ENCODE results near the gene DUSP9.
A peak's percentile ranks its signal among the peaks of the same experiment; 100 is the strongest.

Gene DUSP9

DNA sequence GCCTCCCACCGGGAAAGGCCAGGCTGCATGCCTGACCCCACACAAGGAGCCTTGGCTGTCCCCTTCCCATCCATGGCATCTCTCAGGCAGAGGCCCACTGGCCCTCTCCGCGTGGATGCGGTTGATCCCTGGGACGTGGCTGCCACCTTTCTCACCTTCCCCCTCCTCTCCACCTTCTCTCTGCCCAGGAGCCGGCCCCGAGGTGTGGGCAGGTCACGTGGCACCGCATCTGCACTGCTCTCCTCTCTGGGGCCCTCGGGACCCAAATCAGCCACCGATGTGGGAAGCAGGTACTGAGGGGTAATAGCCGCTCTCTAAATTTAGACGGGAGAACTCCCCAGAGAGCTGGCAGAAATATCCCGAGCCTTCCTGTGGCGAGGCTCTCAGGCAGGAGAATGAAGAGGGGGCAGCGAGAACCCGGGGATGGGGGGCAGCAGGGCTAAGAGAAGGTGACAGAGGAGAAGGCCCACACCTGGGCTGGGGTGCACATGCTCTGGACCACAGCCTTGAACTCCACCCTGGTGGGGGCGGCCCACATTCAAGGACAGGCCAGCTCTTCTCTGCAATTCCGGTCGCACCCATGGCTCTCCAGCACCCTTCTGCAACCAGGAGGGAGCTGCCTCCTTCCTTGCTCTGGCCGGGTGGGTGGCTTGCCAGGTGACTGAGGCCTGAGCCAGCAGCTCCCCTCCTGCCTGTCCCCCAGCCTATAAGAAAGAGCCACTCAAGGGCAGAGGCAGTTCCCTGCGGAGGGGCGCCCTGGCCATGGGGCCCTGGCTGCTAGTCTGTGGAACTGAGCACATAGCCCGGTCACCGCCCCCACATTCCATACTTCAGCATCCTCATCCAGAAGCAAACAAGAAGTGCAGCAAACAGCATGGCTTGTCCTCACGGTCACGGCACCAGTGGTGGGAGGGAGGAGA lies 9.6 kb upstream of the DUSP9 start:
- DNase-seq, result no peak

DNA sequence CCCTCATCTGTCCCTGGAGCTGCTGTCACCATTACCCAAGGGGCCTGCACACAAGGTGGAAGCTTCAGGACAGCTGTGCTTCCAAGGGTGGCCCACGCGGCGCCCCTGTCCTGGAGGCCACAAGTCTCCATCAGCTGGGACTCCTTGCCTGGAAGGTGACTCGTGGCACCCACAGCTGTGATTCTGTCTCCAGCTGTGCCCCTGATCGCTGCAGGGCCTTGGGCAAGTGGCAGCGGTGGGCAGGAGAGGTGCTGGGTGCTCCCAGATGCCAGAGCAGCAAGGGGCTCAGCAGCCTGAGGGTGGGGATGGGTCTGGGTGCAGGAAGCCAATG lies 9.0 kb upstream of the DUSP9 start:
- no peak for DNase-seq

DNA sequence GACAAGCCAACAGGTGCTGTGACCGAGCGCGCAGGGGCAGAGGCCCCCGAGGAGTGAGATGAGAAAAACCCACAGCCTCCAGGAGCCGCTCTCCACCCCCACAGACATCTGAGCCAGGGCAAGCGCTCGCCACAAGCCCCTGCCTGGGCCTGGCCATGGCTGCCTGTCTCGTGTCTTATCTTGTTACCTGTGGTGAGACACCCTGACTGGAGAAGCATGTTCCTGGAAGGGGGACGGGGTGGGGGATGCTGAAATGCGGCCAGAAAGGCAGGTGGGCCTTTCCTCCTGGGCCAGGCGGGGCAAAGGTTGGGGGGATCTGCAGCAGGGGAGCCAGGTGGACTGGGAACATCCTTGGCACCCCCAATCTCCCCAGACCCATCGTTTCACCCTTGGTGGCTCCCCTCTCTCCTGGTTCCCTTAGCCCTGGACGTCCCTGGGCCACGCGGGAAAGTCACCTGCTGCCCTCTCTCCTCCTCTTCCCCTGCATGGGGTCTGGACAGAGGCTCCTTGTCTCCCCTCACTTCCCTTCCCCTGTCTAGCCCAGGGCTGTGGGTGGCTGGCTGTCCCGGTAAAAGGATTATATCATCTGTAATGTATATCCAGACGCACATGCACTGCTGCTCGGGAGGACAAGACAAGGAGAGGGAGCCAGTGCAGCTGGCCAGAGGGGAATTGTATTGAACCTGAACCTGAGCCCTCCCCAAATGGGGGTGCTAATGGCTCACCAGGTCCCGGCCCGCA lies 8.4 kb upstream of the DUSP9 start:
- DNase-seq, result no peak

DNA sequence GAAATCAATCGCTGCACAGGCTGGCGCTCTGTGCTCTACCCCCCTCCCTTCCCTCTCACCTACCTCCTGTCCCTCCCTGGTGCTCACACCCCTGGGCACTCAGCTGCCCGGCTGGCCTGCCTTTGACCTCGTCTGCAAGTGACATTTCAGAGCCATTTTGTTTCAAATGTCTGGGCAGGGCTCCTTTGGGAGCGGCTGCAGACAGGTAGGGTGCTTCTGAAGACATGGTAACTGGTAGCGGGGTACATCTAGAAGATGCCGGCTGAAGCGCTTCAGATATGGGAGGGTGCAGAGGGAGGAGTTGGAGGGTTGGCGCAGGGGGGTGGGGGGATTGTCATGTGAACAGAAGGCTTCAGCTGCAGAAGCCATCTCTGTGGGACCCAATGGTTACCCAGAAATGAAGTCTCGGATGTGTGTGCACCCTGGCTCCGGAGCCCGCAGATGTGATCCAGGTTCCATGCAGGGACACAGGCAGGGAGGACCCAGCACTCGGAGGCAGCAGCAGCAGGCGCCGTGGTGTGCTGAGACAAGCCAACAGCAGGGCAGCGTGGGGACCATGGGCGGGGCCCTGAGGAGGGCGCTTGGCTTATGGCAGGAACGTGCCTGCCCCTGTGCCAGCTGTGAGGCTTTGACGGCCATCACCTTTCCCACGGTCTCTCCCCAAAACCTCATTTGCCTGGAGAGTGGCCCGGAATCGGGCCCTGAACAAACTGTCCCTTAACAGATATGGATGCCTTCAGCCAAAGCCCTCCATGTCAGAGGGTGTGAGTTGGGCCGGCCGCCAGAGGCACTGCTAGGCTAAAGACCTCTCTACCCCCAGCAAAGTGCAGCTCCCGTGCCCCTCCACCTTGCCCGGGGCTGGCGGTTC lies 7.6 kb upstream of the DUSP9 start:
- DNase-seq, result no peak

DNA sequence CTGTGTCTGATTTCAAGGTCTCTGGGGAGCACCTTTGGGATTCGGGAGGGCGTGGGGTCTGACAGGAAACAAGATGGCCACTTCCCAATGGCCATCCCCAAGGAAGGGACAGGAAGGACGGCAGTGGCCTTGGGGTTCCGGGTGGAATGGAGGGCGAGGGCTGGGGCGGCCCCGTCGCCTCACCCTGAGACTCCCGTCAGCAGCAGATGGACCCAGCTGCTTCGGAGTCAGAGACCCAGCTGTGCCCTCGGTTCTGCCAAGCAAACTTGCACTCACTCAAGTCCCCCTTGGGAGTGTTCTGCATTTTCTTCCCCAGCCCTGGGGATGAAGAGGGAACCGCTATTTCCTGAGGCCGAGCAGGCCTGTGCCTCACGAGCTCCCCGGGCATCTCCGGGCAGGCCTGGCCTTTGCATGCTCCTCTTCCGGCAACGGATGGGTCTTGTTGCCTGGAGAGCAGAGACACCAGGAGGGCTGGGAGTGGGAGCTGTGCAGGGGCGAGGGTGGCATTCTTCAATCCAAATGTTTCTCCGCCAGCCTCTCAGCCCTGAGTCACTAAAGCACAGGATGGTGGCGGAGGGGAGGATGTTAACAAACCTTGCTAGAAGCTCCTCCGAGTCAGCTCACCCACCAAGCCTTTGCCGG lies 6.8 kb upstream of the DUSP9 start:
- no peak for DNase-seq

DNA sequence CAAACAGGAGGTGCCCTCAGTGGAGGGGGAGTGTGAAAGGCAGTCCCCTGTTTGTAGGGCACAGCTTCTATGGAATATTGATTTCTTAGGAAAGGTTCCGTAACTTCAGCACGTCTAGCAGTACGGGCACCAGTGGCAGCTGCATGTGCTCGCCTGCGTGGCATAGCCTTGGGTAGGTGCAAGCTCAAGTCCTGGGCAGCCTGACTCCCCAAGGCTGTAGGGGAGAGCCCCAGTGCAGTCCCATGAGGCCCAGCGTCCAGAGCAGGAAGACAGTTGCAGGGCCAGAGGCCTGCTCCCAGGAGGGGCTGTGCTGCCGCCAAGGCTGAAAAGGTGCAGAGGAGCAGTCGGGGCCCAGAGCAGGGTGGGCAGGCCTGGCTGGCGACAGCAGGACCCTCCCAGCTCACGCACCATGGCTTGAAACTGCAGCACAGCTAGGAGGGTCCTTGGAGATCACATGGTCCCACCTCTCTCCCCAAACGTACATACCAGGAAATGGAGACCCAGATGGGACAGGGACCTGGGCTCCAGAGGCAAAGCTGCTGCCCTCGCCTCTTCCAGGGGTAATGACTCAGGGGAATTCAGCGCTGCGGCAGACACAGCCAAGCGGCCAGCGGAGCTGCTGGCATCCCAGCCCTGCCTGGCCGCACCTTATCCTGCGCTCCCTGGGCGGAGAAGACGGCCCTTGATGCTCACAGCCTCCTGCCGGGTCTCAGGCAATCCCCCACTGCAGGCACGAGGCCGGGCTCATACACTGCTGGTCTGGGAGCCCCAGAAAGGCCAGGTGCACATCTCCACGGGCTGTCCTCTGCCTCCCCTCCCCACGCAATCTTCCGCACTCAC lies 6.0 kb upstream of the DUSP9 start:
- DNase-seq, result no peak

DNA sequence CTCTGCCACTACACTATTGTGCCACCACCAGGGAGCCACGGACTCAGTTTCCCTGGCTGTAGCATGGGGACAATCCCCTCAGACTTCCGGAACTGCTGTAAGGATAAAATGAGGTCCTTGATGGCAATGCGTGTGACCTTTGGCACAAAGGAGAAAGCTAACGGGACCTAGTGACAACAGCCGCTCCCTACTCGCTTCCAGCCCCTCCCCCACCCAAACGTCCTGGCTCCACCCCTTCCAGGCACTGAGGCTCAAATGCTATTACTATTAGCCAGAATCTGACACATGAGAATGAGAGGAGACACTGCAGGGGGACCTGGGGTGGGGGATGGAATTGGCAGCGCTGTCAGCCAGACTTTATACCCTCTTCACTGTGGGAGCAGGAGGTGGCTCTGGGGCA lies 5.4 kb upstream of the DUSP9 start:
- no peak for DNase-seq

DNA sequence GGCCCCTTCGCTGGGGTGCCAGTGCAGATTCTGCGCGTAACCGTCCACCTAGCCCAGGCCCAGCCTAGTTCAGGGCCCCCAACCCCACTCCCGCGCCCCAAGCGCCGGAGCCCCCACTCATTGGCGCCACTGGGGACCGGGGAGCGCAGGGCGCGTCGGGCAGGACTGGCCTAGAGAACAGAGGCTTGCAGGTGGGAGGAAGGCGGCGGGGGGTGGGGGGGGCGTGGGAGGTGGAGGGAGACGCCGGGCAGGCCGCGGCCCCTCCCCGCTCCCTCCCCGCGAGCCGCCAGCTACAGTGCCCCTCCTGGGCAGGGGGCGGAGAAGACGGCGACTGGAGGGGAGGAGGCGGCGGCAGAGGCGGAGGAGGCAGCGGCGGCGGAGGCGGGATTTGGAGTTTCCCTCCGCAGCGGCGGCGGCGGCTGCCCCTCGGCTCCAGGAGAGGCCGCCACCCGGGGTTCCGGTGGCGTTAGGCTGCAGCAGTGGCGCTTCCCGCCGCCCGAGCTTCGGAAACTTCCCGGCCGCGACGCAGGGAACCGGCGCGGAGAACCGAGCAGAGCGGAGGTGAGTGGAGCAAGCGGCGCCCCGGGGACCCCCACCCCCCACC lies 4.8 kb upstream of the DUSP9 start:
- DNase-seq, result no peak

DNA sequence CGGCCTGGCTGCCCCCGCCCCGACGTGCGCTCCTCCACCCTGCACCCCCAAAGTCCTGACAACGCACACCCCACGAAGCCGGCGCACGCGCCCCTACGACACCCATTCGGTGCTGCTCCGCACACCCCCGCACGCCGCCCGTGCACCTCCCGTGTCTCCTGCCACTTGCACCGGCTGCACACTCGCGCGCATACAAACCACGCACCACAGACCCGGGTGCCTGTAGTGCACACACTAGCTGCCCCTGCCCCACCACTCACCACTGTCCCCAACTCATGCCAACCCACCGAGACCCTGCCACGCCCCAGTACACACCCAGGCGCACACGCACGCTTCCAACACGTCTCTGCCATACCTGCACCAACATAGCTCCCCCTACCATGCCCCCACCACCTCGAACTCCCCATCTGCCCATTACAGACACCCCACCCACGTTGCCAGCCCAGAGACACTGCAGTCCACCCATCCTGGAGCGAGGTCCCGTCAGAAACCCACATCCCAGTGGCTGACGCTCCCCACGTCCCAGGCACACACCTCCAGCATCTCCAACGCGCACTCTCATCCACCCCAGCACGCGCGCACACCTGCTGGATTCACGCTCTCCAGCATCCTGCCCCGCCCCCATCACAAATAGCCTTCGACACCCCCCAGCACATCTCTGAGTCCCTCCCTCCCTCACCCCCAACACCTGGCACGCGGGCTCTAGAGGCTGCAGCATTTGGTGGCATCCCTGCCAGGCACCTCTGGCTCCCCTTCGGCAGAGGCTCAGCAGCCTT lies 4.2 kb upstream of the DUSP9 start:
- no peak for DNase-seq

DNA sequence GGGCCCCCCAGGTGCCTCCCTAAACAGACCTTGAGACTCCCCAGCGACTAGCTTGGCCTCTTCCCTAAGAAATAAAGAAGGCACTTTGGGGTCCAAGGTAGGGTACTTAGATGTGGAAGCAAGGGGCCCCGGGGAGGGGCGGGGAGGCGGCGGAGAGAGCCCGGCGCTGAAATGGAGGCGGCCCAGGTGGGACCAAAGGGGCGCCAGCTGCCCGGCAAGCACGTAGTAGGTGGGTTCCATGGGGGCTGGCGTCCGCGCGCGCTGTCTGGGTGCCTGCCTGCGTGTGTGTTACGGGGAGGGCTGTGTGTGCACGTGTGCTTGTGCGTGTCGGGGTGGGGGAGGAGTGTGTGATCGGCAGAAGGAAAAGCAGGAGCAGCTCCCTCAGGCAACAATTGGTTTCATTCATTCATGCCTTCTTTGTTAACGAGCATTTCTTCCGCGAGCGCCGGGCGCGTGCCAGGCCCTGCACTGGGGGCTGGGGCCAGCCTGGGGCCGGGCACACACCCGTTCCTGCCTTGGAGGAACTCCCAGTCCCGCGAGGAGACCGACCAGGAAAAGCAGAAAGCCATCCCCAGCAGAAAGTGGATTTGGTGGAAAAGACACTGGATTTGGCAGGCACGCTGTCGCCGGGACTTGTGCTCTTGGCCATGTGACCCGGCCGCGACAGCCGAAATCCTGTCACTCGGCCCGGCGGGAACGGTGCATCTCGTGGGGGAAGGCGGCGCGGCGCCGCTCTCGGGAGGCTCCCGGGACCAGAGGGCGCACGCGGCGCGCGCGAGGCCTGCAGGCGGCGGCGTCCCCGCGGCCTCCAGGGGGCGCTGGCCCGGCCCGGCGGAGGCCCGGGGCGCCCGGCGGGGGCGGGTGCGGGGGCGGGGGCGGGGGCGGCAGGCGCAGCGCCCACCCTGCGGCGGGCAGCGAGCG lies 3.3 kb upstream of the DUSP9 start:
- DNase-seq, result no peak

DNA sequence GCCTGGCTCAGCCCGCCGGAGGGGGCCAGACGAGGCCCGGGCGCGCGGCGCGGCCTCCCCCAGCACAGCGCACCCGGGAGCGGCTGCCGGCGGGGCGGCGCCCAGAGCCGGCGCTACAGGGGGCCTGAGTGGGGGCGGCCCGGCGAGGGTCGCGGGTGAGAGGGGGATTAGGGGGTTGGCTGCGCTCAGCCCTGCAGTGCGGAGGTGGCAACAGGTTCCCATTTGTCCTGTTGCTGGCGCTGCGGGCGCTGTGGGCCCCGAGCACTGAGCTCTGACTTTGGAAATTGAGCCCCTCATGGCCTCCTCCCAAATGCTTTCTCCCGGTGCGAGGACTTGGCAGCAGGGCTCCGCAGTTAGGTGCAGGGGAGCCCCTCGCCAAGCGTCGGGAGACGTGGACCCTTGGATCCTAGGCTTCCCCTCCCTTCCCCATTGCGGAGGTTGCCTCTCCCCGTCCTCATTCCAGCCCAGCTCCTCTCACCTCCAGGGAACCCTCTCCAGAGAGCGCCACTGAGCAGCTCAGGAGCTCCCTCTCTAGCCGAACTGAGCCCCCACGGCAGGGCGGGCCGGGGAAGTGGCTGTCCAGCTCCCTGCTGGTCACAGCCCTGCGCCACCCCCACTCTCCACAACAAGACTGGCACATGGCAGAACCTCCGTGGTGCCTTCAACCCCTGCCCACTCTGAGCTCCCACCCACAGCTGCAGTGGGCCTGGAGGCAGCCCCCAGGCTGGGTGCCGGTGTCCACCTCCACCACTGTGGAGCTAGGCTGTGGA lies 2.5 kb upstream of the DUSP9 start:
- DNase-seq, result no peak

DNA sequence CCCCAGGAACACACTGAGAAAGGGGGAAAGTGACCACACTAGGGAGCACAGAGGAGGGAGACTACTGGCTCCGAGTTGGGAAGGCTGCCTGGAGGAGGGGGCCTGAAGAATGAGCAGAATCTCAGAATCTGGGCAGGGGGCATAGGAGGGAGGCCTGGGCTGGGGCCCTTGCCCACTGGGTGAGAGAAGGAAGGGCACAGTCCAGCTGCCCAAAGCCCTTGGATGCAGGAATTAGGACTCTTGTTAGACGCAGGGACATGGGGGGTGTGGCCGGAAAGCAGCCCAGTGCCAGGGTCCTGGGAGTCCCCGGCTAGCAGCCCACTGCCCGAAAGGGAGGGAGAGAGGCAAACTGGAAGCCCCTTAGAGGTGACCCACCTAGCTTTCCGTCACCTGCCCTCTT lies 1.9 kb upstream of the DUSP9 start:
- no peak for DNase-seq

DNA sequence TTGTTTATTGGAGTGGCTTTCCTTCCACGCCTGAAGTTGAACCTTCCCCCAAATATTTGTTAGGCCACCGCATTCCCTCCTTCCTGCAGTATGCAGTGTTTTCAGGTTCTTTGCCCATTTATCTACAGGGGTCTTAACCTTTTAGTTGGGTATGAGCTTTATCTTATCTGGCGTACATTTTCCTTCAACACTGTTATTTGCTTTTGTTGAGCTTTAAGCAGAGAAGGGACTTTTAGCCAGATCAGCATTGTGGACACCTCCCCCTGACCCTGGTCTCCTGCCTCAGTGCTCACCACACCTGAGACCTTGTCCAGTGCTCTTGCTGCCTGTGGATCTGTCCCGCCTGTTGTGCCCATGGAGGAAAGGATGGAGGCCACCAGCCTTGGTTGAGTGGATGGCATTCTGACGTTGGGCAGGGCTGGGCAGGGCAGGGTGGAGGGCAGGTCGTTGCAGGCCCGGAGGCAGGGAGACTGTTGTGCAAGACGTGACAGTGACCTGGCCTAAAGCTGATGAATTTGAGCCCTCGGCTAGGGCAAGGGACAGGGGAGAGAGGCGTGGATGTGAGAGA lies 998 bp upstream of the DUSP9 start:
- DNase-seq, result no peak

DNA sequence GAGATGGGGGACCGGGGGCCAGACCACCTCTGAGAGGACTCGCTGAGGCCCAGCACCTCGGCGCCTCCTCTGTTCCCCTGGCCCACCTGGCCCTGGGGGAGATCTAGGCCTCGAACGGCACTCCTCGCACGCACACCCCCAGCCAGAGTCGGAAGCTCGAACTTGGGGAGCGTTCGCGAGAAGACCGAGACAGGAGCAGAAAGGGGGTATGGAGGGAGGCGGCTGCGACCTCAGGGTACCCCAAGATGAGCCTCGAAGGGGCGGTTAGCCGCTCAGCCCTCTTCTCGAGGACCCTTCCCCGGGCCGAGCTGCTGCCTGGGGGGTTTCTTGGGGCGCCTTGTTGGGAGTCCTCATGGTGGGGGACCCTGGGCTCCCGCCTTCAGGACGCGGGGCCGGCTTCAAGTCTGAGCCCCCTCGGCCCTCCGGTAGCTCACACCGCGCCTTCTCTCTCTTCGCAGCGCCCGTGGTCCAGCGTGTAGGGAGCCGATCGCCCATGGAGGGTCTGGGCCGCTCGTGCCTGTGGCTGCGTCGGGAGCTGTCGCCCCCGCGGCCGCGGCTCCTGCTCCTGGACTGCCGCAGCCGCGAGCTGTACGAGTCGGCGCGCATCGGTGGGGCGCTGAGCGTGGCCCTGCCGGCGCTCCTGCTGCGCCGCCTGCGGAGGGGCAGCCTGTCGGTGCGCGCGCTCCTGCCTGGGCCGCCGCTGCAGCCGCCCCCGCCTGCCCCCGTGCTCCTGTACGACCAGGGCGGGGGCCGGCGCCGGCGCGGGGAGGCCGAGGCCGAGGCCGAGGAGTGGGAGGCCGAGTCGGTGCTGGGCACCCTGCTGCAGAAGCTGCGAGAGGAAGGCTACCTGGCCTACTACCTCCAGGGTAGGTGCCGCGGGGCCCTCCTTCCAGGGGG lies 706 bp downstream of the DUSP9 start:
- no peak for DNase-seq

DNA sequence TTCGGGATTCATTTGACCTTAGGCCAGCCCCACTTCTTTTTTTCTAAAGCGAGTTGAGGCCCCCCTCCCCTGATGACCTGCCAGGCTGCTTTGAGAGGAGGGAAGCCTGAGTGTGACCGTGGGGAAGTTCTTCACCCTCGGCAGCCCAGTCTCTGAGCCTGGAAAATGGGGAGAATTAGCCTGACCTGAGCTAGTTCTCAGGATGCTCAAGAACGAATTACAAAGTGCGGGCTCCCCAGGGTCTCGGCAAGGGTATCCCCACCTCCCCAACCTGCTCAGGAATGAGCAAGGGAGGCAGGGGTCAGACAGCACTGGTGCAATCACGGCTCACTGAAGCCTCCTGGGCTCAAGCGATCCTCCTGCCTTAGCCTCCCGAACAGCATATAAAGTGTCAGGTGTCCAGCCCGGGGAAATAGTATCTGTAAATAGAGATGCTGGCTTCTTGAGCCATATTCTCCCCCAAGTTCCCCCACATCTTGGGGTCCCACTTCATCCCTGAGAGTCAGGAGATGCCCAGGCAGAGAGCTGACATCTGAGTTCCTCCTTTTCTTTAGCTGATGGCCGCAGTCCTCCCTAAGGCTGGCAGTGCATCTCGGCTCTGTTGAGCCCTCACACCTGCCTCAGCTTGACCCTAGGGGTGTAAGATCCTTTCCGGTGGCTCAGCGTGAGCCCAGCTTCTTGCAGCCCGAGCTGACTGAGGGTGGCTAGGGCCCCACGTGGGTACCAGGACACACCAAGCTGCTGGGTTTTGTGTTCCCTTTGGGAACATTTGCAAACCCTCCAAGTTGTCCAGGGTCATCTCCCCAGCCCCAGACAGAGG lies 1.6 kb downstream of the DUSP9 start:
- DNase-seq, result no peak

DNA sequence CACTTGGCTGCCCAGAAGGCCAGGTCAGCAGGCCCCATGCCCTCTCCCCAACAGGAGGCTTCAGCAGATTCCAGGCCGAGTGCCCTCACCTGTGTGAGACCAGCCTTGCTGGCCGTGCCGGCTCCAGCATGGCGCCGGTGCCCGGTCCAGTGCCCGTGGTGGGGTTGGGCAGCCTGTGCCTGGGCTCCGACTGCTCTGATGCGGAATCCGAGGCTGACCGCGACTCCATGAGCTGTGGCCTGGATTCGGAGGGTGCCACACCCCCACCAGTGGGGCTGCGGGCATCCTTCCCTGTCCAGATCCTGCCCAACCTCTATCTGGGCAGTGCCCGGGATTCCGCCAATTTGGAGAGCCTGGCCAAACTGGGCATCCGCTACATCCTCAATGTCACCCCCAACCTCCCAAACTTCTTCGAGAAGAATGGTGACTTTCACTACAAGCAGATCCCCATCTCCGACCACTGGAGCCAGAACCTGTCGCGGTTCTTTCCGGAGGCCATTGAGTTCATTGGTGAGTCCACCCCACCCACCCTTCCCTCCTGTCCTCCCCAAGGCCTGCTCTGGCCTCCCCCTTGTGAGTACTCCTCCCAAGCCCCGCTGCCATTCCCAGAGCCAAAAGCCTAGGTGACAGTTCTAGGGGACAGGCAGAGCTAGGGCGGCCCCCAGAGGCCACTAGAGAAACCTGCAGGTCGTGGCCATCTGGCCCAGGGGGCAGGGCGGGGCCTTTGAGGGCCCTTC lies 2.3 kb downstream of the DUSP9 start:
- DNase-seq, result peak; percentile 24
